Naive thymus-derived CD4-positive, alpha-beta T cell (primary cell): Measurements from ENCODE around the gene IGSF22. TPM values are rescaled to one million over a fixed set of nuclear protein-coding genes. Genes with fewer than 3 reads are reported as not detected.

Experiments
- ATAC-seq: fragments of 150-1000 bp; cut with Tn5 transposase; 2 replicates; pipeline ENCODE4 v1.10.0; 2021; ENCODE audit warnings: mild to moderate bottlenecking, moderate library complexity
- CTCF ChIA-PET: fragments of 350-600 bp; sonication (Branson Sonifier 250); formaldehyde crosslinking; loops from one replicate; lab custom pipeline; 2021; ENCODE audit warnings: antibody characterized with exemption; lab: Charles Lee
- POLR2A ChIA-PET: fragments of 350-600 bp; sonication (Branson Sonifier 250); formaldehyde crosslinking; loops from one replicate; lab custom pipeline; 2021; ENCODE audit warnings: antibody characterized with exemption, inconsistent platforms; lab: Charles Lee
- DNase-seq, 9 donors: peaks; one replicate each; pipeline versions ENCODE4 v3.0.0 to v3.0.0-alpha.2; 2020 to 2022; ENCODE audit warnings: mixed read lengths in 1 of 9
- H3K27ac ChIP-seq: one replicate; pipeline ENCODE4 v1.7.0; 2013; ENCODE audit warnings: mild to moderate bottlenecking, low read depth, low read length, moderate library complexity
- H3K27me3 ChIP-seq, 2 donors: one replicate each; pipeline ENCODE4 v1.7.0; 2013; ENCODE audit warnings: low read length in 2 of 2, mild to moderate bottlenecking in 2 of 2, moderate library complexity in 2 of 2; ENCODE audit not compliant: control insufficient read depth in 2 of 2, insufficient read depth in 2 of 2
- H3K36me3 ChIP-seq, 3 experiments: 1 replicate in 2 of 3; 2 replicates in 1 of 3; pipeline ENCODE4 v1.7.0; 2013; ENCODE audit warnings: low read length in 3 of 3, mild to moderate bottlenecking in 3 of 3, moderate library complexity in 1 of 3; ENCODE audit not compliant: insufficient read depth in 3 of 3, control insufficient read depth in 2 of 3
- H3K4me1 ChIP-seq, 2 donors: one replicate each; pipeline ENCODE4 v1.7.0; 2013; ENCODE audit warnings: low read length in 2 of 2, mild to moderate bottlenecking in 2 of 2, moderate library complexity in 1 of 2; ENCODE audit not compliant: control insufficient read depth in 2 of 2, insufficient read depth in 2 of 2
- H3K4me3 ChIP-seq: 2 replicates; pipeline ENCODE4 v1.7.0; 2013; ENCODE audit warnings: mild to moderate bottlenecking, low read length
- H3K9me3 ChIP-seq, 3 experiments: 1 replicate in 2 of 3; 2 replicates in 1 of 3; pipeline ENCODE4 v1.7.0; 2013; ENCODE audit warnings: low read length in 3 of 3; ENCODE audit not compliant: control insufficient read depth in 2 of 3
- H3K27ac Mint-ChIP-seq, 9 donors: one replicate each; pipeline ENCODE4 v1.8.0; 2020 to 2022; ENCODE audit warnings: mixed read lengths in 9 of 9, mild to moderate bottlenecking in 8 of 9, moderate library complexity in 5 of 9, inconsistent platforms in 2 of 9
- H3K27me3 Mint-ChIP-seq, 5 donors: one replicate each; pipeline ENCODE4 v1.8.0; 2021 to 2022; ENCODE audit warnings: mixed read lengths in 5 of 5, mild to moderate bottlenecking in 1 of 5
- H3K36me3 Mint-ChIP-seq, 5 donors: one replicate each; pipeline ENCODE4 v1.8.0; 2020 to 2022; ENCODE audit warnings: mixed read lengths in 5 of 5, mild to moderate bottlenecking in 3 of 5, inconsistent platforms in 1 of 5
- H3K4me1 Mint-ChIP-seq, 7 donors: one replicate each; pipeline ENCODE4 v1.8.0; 2020 to 2022; ENCODE audit warnings: mixed read lengths in 7 of 7, mild to moderate bottlenecking in 3 of 7, inconsistent platforms in 1 of 7
- H3K4me3 Mint-ChIP-seq, 10 donors: one replicate each; pipeline ENCODE4 v1.8.0; 2020 to 2022; ENCODE audit warnings: mild to moderate bottlenecking in 10 of 10, mixed read lengths in 10 of 10, moderate library complexity in 6 of 10, inconsistent platforms in 2 of 10
- H3K9me3 Mint-ChIP-seq, 11 donors: one replicate each; pipeline ENCODE4 v1.8.0; 2020 to 2022; ENCODE audit warnings: mixed read lengths in 11 of 11, mild to moderate bottlenecking in 4 of 11, inconsistent platforms in 1 of 11, moderate library complexity in 1 of 11
- intact Hi-C, 2 donors: fragments of 100-400 bp; cut with micrococcal nuclease; formaldehyde crosslinking; loops; one replicate each; pipeline ENCODE4 v1.15.1; 2023
- polyA plus RNA-seq, 2 donors: library from polyadenylated mRNA; unstranded; fragments of 300-500 nt; fragmentation: Illumina TruSeq; gene quantifications; one replicate each; pipeline ENCODE4 v1.2.3, GENCODE V29; 2021
- total RNA-seq, 6 experiments: library from RNA in 5 of 6; stranded (reverse) in 5 of 6; gene quantifications; 1 replicate in 5 of 6; 2 replicates in 1 of 6; pipeline ENCODE4 v1.2.3 and lab custom pipeline; 2021 to 2026

Gene IGSF22
- total and polyA plus RNA-seq, 7 experiments from 2014 or later: 1.5 to 5.8 (median 2.6) TPM

- DNase-seq (no peak), ATAC-seq (no peak)
- H3K4me3 Mint-ChIP-seq: no peak overlapping the region
- intact Hi-C loops: no loop called here
- ChIA-PET POLR2A (no interaction called here), CTCF (no interaction called here)
- H3K27me3 ChIP-seq: no peaks in the 10 kb centered on the region
- H3K4me1 Mint-ChIP-seq: peaks cover 0 to 23% (median 0%) of the 10 kb centered on the region in 7 donors
- no peaks in the 10 kb centered on the region for H3K9me3 ChIP-seq
- H3K9me3 Mint-ChIP-seq: no peaks in the 10 kb centered on the region
- no peak overlapping the region for H3K27ac ChIP-seq
- H3K36me3 ChIP-seq: no peaks in the 10 kb centered on the region
- H3K4me1 ChIP-seq: no peaks in the 10 kb centered on the region
- H3K27ac Mint-ChIP-seq: no peak overlapping the region
- no peak overlapping the region for H3K4me3 ChIP-seq
- H3K36me3 Mint-ChIP-seq: no peaks in the 10 kb centered on the region
- peaks cover 4 to 21% (median 14%) of the 10 kb centered on the region in 5 donors for H3K27me3 Mint-ChIP-seq
Observed at GRCh38 chr11:18770479-18771125, 44.6 kb upstream of the IGSF22 start.

GRCh38 chr11:18769802-18770456 lies 43.9 kb upstream of the IGSF22 start:
- intact Hi-C loops: no loop called here
- peaks cover 0 to 23% (median 0%) of the 10 kb centered on the region in 7 donors for H3K4me1 Mint-ChIP-seq
- Histone ChIP-seq H3K36me3 (no peaks in the 10 kb centered on the region), H3K27me3 (no peaks in the 10 kb centered on the region), H3K9me3 (no peaks in the 10 kb centered on the region), H3K4me3 (no peak overlapping the region), H3K27ac (no peak overlapping the region), H3K4me1 (no peaks in the 10 kb centered on the region)
- no peak overlapping the region for H3K27ac Mint-ChIP-seq
- H3K36me3 Mint-ChIP-seq: no peaks in the 10 kb centered on the region
- no peaks in the 10 kb centered on the region for H3K9me3 Mint-ChIP-seq
- ChIA-PET CTCF (interaction anchor here (1.1 kb wide), 1 partner anchor 29 kb away, joined by 3 read pairs; no protein-coding TSS in a partner anchor), POLR2A (no interaction called here)
- no peak overlapping the region for H3K4me3 Mint-ChIP-seq
- peaks cover 4 to 27% (median 16%) of the 10 kb centered on the region in 5 donors for H3K27me3 Mint-ChIP-seq
- DNase-seq: no peak
- no peak for ATAC-seq

- H3K9me3 ChIP-seq: no peaks in the 10 kb centered on the region
- Mint-ChIP-seq H3K27ac (no peak overlapping the region), H3K4me1 (peaks cover 0 to 25% (median 0%) of the 10 kb centered on the region in 7 donors), H3K27me3 (peaks cover 4 to 27% (median 16%) of the 10 kb centered on the region in 5 donors), H3K4me3 (no peak overlapping the region), H3K36me3 (no peaks in the 10 kb centered on the region), H3K9me3 (no peaks in the 10 kb centered on the region)
- H3K27ac ChIP-seq: no peak overlapping the region
- ChIA-PET POLR2A (no interaction called here), CTCF (interaction anchor here (0.6 to 1.1 kb wide), 2 partner anchors 30 to 778 kb away, joined by 3 read pairs; no protein-coding TSS in a partner anchor)
- no peaks in the 10 kb centered on the region for H3K27me3 ChIP-seq
- no peak for ATAC-seq
- H3K4me1 ChIP-seq: no peaks in the 10 kb centered on the region
- intact Hi-C loops: no loop called here
- no peaks in the 10 kb centered on the region for H3K36me3 ChIP-seq
- DNase-seq: no peak
- no peak overlapping the region for H3K4me3 ChIP-seq
Observed at GRCh38 chr11:18768978-18769377, 43.0 kb upstream of the IGSF22 start.

- Mint-ChIP-seq H3K4me3 (no peak overlapping the region), H3K4me1 (peaks cover 0 to 28% (median 0%) of the 10 kb centered on the region in 7 donors), H3K36me3 (no peaks in the 10 kb centered on the region), H3K27ac (no peak overlapping the region), H3K27me3 (peaks cover 4 to 27% (median 16%) of the 10 kb centered on the region in 5 donors), H3K9me3 (no peaks in the 10 kb centered on the region)
- Histone ChIP-seq H3K4me1 (no peaks in the 10 kb centered on the region), H3K27ac (no peak overlapping the region), H3K9me3 (no peaks in the 10 kb centered on the region), H3K36me3 (no peaks in the 10 kb centered on the region), H3K4me3 (no peak overlapping the region), H3K27me3 (no peaks in the 10 kb centered on the region)
- ATAC-seq: no peak
- intact Hi-C loops: no loop called here
- CTCF ChIA-PET: interaction anchor here (0.6 to 1.3 kb wide), 6 partner anchors 10 to 1624 kb away, joined by 3 read pairs; no protein-coding TSS in a partner anchor
- DNase-seq: no peak
- POLR2A ChIA-PET: no interaction called here
Observed at GRCh38 chr11:18768472-18768901, 42.5 kb upstream of the IGSF22 start.

GRCh38 chr11:18766015-18766414 lies 40.0 kb upstream of the IGSF22 start:
- Histone ChIP-seq H3K4me3 (no peak overlapping the region), H3K9me3 (no peaks in the 10 kb centered on the region), H3K27ac (no peak overlapping the region), H3K36me3 (no peaks in the 10 kb centered on the region), H3K27me3 (no peaks in the 10 kb centered on the region), H3K4me1 (no peaks in the 10 kb centered on the region)
- CTCF ChIA-PET: interaction anchor here (2.4 to 6.0 kb wide), 2 partner anchors 226 to 650 kb away, joined by 16 to 40 read pairs; no protein-coding TSS in a partner anchor
- H3K27me3 Mint-ChIP-seq: peaks cover 0 to 14% (median 10%) of the 10 kb centered on the region in 5 donors
- DNase-seq (no peak), ATAC-seq (no peak)
- POLR2A ChIA-PET: no interaction called here
- no peak overlapping the region for H3K27ac Mint-ChIP-seq
- no peak overlapping the region for H3K4me3 Mint-ChIP-seq
- intact Hi-C loops: no loop called here
- no peaks in the 10 kb centered on the region for H3K9me3 Mint-ChIP-seq
- no peaks in the 10 kb centered on the region for H3K36me3 Mint-ChIP-seq
- peaks cover 0 to 28% (median 0%) of the 10 kb centered on the region in 7 donors for H3K4me1 Mint-ChIP-seq

GRCh38 chr11:18765554-18765953 lies 39.6 kb upstream of the IGSF22 start:
- CTCF ChIA-PET: interaction anchor here (1.1 to 6.0 kb wide), 3 partner anchors 225 to 650 kb away, joined by 3 to 40 read pairs (median 16); no protein-coding TSS in a partner anchor
- intact Hi-C loops: no loop called here
- no peak for ATAC-seq

More at GRCh38 chr11:18765554-18765953, 39.6 kb upstream of the IGSF22 start:
- Mint-ChIP-seq H3K4me1 (peaks cover 0 to 28% (median 0%) of the 10 kb centered on the region in 7 donors), H3K4me3 (no peak overlapping the region), H3K27ac (no peak overlapping the region), H3K27me3 (peaks cover 0 to 14% (median 9%) of the 10 kb centered on the region in 5 donors), H3K36me3 (no peaks in the 10 kb centered on the region), H3K9me3 (no peaks in the 10 kb centered on the region)
- no peak overlapping the region for H3K4me3 ChIP-seq
- no peaks in the 10 kb centered on the region for H3K4me1 ChIP-seq
- H3K9me3 ChIP-seq: no peaks in the 10 kb centered on the region
- POLR2A ChIA-PET: no interaction called here
- no peaks in the 10 kb centered on the region for H3K27me3 ChIP-seq
- H3K27ac ChIP-seq: no peak overlapping the region
- no peaks in the 10 kb centered on the region for H3K36me3 ChIP-seq
- DNase-seq: no peak
